Hematopoietic multipotent progenitor cell (in vitro differentiated cells): Measurements from ENCODE around the gene MPPED1. TPM values are rescaled to one million over a fixed set of nuclear protein-coding genes. Genes with fewer than 3 reads are reported as not detected.

ENCODE experiments used
- DNase-seq, 3 donors: peaks; one replicate each; pipeline ENCODE4 v3.0.0-alpha.2; 2011 to 2015; ENCODE audit warnings: low read depth in 2 of 3, low spot score in 2 of 3
- total RNA-seq: library from RNA; depleted of rRNA; stranded (reverse); fragments of >200 nt; gene quantifications from one replicate; pipeline ENCODE4 v1.2.3, GENCODE V29; 2012

MPPED1 gene
- total RNA-seq, 1 donor, result under 0.01 TPM

DNA sequence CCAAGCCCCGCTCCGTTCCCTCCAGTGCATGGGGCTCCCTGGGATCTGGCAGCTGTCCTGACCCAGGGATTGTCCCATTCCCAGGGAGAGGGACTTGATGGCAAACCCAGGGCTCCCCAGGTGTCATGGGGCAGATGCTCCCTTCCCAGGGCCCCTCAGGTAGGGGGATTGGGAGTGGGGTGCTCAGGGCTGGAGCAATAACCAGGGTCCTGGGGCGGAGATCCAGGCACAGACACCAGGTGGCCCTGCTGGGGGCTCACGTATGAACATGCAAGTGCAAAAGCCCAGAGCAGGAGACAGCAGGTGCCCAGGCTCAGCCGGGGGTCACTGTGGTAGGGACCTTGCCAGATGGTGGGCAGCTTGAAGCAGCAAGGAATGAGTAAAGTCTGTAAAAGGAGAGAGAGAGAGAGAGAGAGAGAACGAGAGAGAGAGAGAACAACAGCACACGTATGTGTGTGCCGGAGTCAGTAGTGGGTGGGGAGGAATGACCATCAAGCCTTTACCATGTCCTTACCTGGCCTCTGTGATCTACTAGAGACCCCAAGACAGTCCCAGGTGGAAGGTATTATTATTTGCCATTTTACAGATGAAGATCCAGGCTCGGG, 19.3 kb upstream of the MPPED1 start:
- DNase-seq, result no peak

DNA sequence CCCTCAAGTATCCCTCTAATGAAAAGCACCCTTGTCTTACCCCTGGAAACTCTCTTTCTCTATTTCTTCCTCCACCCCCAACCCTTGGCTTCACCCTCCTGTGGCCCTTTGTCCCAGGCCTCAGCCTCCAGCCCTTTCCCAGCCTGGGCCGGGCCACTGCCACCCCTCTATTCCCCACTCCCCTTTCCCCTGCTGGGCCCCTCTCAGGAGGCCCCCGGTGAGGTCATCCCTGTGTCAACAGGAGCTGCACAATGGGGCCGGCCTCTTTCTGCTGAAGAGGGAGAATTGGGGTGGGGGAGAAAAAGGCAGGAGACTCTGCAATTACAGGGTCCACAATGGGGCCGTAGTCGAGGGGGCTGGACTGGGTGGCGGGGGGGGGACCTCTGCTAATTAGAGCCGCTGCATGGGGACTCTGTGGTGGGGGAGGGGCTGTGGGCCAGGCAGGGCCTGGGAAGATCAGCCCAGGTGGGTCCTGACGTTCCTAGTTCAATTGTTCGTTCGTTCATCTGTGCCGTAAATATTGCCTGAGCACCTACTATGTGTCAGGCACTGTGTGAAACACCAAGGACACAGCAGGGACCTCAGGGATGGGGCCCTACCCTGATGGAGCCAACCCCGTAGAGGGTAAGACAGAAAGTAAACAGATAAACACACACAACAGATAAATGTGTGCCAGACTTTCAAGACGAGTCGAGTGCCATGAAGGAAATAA, 18.5 kb upstream of the MPPED1 start:
- DNase-seq, result no peak

DNA sequence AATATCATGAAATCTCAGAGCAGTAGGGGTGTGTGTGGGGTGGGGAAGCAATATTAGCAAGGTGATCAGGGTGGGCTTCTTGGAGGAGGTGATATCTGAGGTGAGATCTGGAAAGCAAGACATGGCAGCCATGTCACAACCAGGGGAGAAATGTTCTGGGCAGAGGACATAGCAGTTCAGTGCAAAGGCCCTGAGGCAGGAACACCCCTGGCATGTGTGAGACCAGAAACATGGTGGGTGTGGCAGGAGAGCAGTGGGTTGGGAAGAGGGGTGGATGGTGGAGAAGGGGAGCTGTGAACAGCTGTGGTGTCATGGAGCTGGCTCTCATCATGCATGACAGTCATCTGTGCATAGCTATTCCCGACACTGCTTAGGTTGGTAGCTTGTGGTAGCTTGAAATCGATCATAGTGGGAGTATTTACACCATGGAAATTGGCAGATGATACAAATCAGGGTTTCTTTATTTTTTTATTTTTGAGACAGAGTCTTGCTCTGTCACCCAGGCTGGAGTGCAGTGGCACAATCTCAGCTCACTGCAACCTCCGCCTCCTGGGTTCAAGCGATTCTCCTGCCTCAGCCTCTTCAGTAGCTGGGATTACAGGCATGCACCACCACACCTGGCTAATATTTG, 17.9 kb upstream of the MPPED1 start:
- no peak for DNase-seq

DNA sequence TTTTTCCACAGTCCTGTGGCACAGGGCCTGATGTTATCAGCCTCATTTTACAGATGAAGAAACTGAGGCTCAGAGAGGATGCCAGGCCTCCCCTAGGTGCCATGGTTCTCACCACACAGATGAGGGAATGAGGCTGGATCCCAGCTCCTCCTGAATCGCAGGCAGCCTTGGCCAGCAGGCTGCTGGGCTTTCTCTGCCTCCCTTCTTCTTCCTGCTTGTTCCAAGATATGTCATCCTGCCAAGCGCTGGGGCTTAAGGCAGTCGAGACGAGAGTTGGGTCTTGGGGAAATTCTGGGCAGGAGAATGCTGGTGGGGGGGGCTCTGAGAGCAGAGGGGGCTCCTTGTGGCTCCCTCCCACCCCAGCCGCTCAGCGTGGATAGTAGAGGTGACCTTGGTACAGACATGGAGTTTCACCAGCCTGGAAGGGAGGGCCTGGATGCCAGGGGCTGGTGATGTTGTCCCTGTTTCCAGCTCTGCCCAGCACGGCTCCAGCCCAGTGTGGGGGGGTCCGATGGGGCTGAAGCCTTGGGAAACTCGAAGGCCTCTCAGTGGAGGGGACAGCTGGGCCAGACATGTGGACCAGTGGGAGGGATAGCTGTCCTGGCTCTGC, 16.6 kb upstream of the MPPED1 start:
- DNase-seq, result no peak

DNA sequence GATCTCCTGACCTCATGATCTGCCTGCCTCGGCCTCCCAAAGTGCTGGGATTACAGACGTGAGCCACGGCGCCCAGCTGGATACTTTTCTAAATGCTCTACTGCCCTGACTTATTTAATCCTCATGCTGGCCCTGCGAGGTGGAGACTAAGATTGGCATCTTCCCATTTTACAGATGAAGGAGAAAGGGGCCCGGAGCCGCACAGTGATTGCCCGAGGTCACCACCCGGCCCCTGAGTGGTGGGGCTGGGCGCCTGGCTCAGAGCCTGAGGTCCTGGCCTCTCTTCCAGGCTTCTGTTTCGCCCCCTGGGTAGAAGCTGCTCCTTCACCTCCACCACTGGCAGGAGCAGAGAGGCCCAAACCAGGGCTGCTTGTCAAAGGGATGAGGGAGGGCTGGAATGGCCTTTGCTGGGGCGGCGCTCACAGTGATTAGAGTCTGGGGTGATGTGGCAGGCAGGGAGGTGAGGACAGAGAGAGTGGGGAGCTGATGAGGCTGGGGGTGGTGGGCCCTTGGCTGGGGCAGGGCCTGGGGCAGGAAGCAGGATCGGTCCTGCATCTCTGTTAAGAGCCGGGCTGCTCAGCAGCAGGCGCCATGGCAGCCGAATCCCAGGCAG, 15.4 kb upstream of the MPPED1 start:
- no peak for DNase-seq

DNA sequence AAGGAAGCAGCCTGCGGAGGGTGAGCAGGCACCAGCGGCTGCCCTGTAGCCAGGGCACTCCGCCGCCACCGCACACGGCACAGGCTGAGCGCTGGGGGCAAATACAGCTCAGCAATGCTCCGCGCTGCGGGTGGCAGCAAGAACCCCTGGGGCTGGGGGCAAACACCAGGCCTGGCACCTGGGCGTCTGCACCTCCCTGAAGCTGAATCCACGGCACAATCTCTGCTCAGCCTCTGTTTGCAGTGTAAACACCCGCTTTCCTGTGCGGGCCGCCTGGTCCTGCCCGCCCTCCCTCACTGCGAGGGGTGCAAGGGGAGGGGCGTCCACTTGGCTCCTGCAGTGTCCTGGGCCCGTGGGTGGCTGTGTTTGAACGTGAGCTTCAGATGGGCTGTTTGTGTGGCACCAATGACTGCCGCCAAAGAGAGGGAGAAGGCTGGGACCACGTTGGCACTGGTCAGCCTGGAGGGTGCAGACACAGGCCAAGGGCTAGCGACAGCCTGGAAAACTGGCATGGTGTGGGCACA, 14.8 kb upstream of the MPPED1 start:
- DNase-seq, result no peak

- DNase-seq, result no peak
Observed at GRCh38 chr22:43397766-43398165, 14.0 kb upstream of the MPPED1 start.

- no peak for DNase-seq
Observed at GRCh38 chr22:43398246-43398645, 13.6 kb upstream of the MPPED1 start.

GRCh38 chr22:43398910-43399309, 12.9 kb upstream of the MPPED1 start:
- DNase-seq, result no peak

DNA sequence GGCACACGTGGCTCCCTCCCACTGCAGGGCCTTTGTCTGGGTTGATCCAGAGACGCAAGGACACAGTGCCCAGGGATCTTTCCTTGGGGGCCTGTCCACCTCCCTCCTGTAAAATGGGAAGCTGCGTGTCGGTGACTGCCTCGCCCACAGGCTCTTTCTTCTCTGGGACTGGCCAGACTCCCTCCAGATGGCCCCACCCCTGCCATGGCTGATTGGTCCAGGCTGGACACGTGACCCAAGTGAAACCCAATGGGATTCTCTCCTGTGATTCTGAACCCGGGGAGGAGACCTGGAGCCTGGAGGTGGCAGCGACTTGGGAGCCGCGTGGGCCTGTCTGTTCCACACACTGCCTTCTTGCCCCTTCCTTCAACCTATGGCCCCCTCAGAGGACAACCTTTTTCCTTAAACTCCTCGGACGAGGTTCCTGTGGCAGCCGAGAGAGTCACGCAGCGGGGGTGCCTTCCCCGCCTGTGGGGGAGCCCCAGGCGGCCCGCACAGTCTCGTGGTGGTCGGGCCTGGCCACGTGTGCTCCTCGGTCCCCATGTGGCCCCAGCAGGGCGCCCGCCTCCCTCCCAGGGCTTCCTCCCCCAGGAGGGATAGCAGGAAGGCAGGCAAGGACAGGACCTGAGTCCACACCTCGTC, 12.4 kb upstream of the MPPED1 start:
- no peak for DNase-seq

DNA sequence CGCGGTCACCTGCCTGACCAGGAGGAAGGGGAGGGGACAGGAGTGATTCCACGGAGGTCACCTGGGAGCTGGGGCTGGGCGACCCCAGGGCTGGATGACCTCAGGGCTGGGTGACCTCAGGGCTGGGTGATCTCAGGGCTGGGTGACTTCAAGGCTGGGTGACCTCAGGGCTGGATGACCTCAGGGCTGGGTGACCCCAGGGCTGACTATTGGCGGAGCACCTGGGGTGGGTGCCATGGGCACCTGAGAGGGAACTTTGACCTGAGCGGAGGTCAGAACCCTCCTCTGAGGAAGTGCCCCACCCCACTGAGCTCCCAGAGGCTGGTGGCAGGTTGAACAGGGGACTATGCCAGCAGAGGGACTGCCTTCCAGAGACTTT, 11.8 kb upstream of the MPPED1 start:
- DNase-seq, result no peak

DNA sequence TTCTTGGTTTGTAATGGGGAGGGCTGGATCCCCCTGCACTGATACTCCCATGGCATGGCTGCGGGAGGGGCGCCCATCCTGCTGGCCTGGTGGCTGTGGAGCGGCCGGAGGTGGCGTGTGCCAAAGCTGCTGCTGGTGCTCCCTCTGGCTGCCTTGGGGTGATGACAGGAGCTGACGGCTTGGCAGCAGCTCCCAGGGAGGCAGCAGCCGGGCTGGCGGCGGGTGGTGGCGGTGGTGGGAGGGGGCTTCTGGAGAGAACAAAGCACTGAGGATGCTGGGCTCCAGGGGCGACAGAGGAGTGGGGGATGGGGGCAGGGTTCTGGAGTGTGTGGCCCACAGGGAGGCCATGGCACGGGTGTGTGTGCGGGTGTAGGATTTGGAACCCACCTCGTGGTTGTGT, 11.4 kb upstream of the MPPED1 start:
- no peak for DNase-seq

DNA sequence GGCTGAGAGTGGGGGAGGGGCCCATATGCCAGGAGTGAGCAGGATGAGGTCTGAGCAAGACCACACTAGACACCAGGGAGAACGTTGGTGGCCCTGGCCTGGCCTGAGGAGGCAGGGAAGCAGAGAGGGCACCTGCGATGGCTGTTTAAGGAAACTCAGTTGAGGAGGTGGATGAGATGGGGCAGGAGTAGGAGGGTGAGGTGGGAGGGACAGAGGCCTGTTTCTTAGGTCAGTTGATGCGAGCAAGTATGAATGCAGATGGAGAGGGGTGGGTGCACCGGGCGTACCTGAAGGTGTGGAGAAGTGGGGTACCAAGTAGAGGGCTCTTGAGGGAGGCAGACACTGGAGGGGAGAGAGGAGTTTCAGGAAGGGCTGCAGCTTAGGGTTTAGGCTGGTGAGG, 10.6 kb upstream of the MPPED1 start:
- DNase-seq, result no peak

GRCh38 chr22:43401661-43402060, 10.2 kb upstream of the MPPED1 start:
- DNase-seq, result no peak

DNA sequence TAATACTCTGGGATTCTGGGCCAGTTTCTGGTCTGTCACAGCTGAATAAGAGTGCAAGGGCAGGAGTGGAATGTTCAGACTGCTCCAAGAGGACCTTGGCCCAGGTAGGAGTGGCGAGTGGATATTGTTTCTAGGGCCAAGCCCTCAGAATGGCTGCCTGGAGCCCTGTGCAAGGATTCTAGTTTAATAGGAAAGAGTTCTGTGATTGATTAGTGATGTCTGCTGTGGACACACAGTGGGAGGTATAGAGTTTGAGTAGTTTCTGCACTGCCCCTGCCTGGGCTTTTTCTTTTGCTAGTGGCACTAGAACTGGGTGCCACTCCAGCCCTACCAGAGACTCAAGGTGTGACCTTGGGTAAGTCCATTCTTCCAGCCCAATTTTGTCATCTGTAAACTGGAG, 9.7 kb upstream of the MPPED1 start:
- DNase-seq, result no peak

DNA sequence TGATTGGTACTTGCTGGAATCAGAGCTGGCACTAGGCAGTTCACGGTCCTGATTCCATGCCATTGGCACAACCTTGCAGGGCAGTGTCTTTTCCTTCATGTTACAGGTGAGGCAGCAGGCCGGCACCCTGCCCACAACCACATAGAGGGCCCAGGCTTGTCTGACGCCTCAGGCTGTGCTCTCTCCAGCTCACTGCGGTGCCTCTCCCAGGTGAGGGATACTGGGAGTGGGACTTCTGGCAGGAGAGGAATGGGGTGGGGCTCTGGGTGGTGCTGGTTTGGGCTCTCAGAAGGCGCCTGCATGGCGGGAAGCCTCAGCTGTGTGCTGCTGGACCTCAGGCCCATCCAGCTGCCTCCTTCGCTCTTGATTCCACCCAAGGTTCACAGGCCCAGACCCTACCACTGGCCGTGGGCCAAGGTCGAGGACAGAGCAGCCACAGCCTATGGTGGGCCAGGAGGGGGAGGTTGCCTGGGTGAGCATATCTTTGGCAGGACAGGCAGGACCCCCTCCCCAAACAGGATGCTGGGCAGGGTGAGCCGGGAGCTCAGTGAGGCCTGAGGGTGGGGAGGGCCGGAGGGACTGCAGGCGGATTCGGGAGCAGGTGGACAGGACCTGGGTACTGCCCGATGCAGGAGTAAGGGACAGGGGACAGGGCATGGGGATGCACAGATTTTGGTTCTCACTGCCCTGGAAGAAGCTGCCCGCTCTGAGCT, 7.0 kb upstream of the MPPED1 start:
- no peak for DNase-seq

GRCh38 chr22:43406186-43406790, 5.5 kb upstream of the MPPED1 start:
- no peak for DNase-seq

DNA sequence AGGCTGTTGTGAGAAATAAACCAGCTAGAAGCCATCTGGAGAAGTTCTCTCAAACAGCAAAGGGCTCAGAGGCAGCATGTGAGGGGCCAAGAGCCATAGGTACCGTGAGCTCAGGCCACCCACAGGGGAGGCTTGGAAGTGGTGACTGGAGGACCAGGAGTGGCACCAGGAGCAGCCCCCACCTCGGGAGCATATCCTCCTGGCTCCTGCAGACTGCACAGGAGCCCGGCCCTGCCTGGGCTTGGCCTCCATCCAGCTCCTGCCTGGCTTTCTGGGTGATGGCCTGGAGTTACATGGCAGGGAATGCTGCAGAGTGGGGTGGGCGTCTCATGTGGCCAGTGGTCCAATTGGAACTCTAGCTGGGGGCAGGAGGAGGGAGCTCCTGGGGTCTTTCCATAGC, 4.2 kb upstream of the MPPED1 start:
- no peak for DNase-seq

DNA sequence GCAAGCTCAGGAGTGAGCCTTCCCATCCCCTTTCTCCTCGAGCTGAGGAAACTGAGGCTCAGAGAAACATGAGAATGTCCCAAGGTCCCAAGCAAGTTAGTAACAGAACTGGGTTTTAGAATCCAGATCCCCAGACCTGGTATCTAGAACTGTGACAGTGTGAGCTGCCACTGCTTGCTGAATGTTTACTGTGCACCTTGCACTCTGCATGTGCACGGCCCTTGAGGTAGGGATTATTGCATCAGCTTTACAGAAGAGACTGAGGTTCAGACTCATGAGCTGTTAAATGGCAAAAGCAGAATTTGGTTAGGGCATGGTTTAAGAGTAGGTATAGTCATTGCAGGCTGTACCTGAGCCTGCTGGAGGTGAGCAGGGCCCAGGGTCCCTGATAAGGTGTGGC, 3.8 kb upstream of the MPPED1 start:
- no peak for DNase-seq

- no peak for DNase-seq
Observed at GRCh38 chr22:43409046-43409445, 2.8 kb upstream of the MPPED1 start.
